Measurements from ENCODE around the gene EGFR.

GRCh38 chr7:55110282-55110992 lies 91.6 kb downstream of the EGFR start:
- TF ChIP-seq POLR2AphosphoS5 (IDR thresholded peaks at IDR 0.05) (no peak), CTCF (IDR thresholded peaks at IDR 0.05) (no peak)

All from esophagus muscularis mucosa (tissue), 3 donors.